Fibroblast of mammary gland (primary cell): ENCODE data around the gene METTL23.
A peak's percentile ranks its signal among the peaks of the same experiment; 100 is the strongest.

Source experiments
- DNase-seq: peaks from one replicate; pipeline ENCODE4 v3.0.0-alpha.2; 2010; ENCODE audit warnings: low read depth
- H3K4me3 ChIP-seq: 2 replicates; pipeline ENCODE4 v1.5.1; 2011; ENCODE audit warnings: low read depth, mild to moderate bottlenecking, low read length, moderate library complexity; ENCODE audit not compliant: control insufficient read depth
- CTCF ChIP-seq: conservative IDR thresholded peaks from 2 replicates; pipeline ENCODE4 v1.5.1; 2011; ENCODE audit warnings: low read depth, low read length, inconsistent platforms; ENCODE audit not compliant: control insufficient read depth, insufficient read depth

METTL23 gene

GRCh38 chr17:76702076-76702475 lies 24.6 kb upstream of the METTL23 start:
- H3K4me3 ChIP-seq, result no peak overlapping the region
- TF ChIP-seq CTCF, result no peak
- no peak for DNase-seq

- peak; percentile 28 for DNase-seq
- no peak for TF ChIP-seq CTCF
- no peak overlapping the region for H3K4me3 ChIP-seq
These were observed 23.6 kb upstream of the METTL23 start for GRCh38 chr17:76702941-76703637.

- no peak for TF ChIP-seq CTCF
- DNase-seq, result no peak
- no peak overlapping the region for H3K4me3 ChIP-seq
These were observed 21.8 kb upstream of the METTL23 start for GRCh38 chr17:76704805-76705204.

GRCh38 chr17:76706817-76707216 lies 19.8 kb upstream of the METTL23 start:
- no peak overlapping the region for H3K4me3 ChIP-seq
- TF ChIP-seq CTCF, result no peak
- DNase-seq, result no peak

GRCh38 chr17:76707985-76708807 lies 18.4 kb upstream of the METTL23 start:
- peak; percentile 51 for DNase-seq
- TF ChIP-seq CTCF, result peak; percentile 54
- H3K4me3 ChIP-seq, result peak overlapping the region; percentile 39

GRCh38 chr17:76709077-76709950 lies 17.3 kb upstream of the METTL23 start:
- H3K4me3 ChIP-seq, result peak overlapping the region; percentile 70
- DNase-seq, result peak; percentile 98

GRCh38 chr17:76709951-76710862 lies 16.4 kb upstream of the METTL23 start:
- H3K4me3 ChIP-seq, result peak overlapping the region; percentile 70
- peak; percentile 67 for DNase-seq

More at GRCh38 chr17:76709077-76709950, 17.3 kb upstream of the METTL23 start:
- TF ChIP-seq CTCF, result no peak
